H9 (cell line): ENCODE results near the gene JUP. TPM values are rescaled to one million over a fixed set of nuclear protein-coding genes. Genes with fewer than 3 reads are reported as not detected.

Source experiments
- DNase-seq: peaks from one replicate; pipeline ENCODE4 v3.0.0-alpha.2; 2017
- H2AFZ ChIP-seq: one replicate; pipeline ENCODE4 v1.6.1; 2013; ENCODE audit warnings: mild to moderate bottlenecking, low read length, control low read depth, moderate library complexity
- H2AK5ac ChIP-seq: 2 replicates; pipeline ENCODE4 v1.6.1; 2013; ENCODE audit warnings: low read length, control low read depth, mixed read lengths; ENCODE audit not compliant: insufficient read length
- H2BK120ac ChIP-seq: one replicate; pipeline ENCODE4 v1.6.1; 2013; ENCODE audit warnings: low read depth, mild to moderate bottlenecking, low read length, control low read depth, inconsistent platforms; ENCODE audit not compliant: poor library complexity, severe bottlenecking
- H2BK12ac ChIP-seq: 2 replicates; pipeline ENCODE4 v1.6.1; 2013; ENCODE audit warnings: low read length, control low read depth, mixed read lengths, low read depth; ENCODE audit not compliant: insufficient read length
- H2BK15ac ChIP-seq: 2 replicates; pipeline ENCODE4 v1.6.1; 2013; ENCODE audit warnings: low read depth, low read length, control low read depth
- H2BK20ac ChIP-seq: one replicate; pipeline ENCODE4 v1.6.1; 2013; ENCODE audit warnings: low read depth, mild to moderate bottlenecking, low read length, control low read depth, inconsistent platforms; ENCODE audit not compliant: poor library complexity, severe bottlenecking
- H2BK5ac ChIP-seq: 2 replicates; pipeline ENCODE4 v1.6.1; 2013; ENCODE audit warnings: low read length, control low read depth, mixed read lengths; ENCODE audit not compliant: insufficient read length
- H3K14ac ChIP-seq: 2 replicates; pipeline ENCODE4 v1.6.1; 2013; ENCODE audit warnings: low read length, control low read depth; ENCODE audit not compliant: insufficient read depth
- H3K18ac ChIP-seq: 2 replicates; pipeline ENCODE4 v1.6.1; 2013; ENCODE audit warnings: low read depth, mild to moderate bottlenecking, mixed read lengths, low read length, control low read depth; ENCODE audit not compliant: insufficient read length
- H3K23ac ChIP-seq: 2 replicates; pipeline ENCODE4 v1.6.1; 2013; ENCODE audit warnings: low read length, control low read depth, mixed read lengths, low read depth; ENCODE audit not compliant: insufficient read length
- H3K23me2 ChIP-seq: 2 replicates; pipeline ENCODE4 v1.6.1; 2013; ENCODE audit warnings: low read depth, mild to moderate bottlenecking, mixed read lengths, low read length, control low read depth; ENCODE audit not compliant: insufficient read length, poor library complexity, severe bottlenecking
- H3K27ac ChIP-seq: 2 replicates; pipeline ENCODE4 v1.5.1; 2013; ENCODE audit warnings: low read length, control low read depth, mixed read lengths, low read depth; ENCODE audit not compliant: insufficient read length
- H3K27me3 ChIP-seq: 2 replicates; pipeline ENCODE4 v1.6.1; 2013; ENCODE audit warnings: low read length, control low read depth, inconsistent platforms; ENCODE audit not compliant: insufficient read depth
- H3K4ac ChIP-seq: 2 replicates; pipeline ENCODE4 v1.6.1; 2013; ENCODE audit warnings: low read depth, mild to moderate bottlenecking, control low read depth, inconsistent platforms, low read length, moderate library complexity
- H3K4me1 ChIP-seq: 2 replicates; pipeline ENCODE4 v1.6.1; 2013; ENCODE audit warnings: low read length, control low read depth, inconsistent platforms; ENCODE audit not compliant: insufficient read depth
- H3K4me2 ChIP-seq: 2 replicates; pipeline ENCODE4 v1.6.1; 2013; ENCODE audit warnings: low read length, control low read depth, mixed read lengths; ENCODE audit not compliant: insufficient read length, insufficient read depth
- H3K56ac ChIP-seq: 2 replicates; pipeline ENCODE4 v1.6.1; 2013; ENCODE audit warnings: low read depth, mild to moderate bottlenecking, mixed read lengths, low read length, control low read depth; ENCODE audit not compliant: insufficient read length
- H3K79me1 ChIP-seq: 2 replicates; pipeline ENCODE4 v1.6.1; 2013; ENCODE audit warnings: low read depth, mild to moderate bottlenecking, moderate library complexity, low read length, control low read depth, inconsistent platforms; ENCODE audit not compliant: insufficient read depth, poor library complexity, severe bottlenecking
- H3K79me2 ChIP-seq: 2 replicates; pipeline ENCODE4 v1.6.1; 2013; ENCODE audit warnings: low read length, control low read depth, inconsistent platforms; ENCODE audit not compliant: insufficient read depth
- H3K9ac ChIP-seq: 2 replicates; pipeline ENCODE4 v1.6.1; 2013; ENCODE audit warnings: low read length, control low read depth, mixed read lengths; ENCODE audit not compliant: insufficient read length; ENCODE audit errors: extremely low read depth
- H3K9me3 ChIP-seq: one replicate; pipeline ENCODE4 v1.6.1; 2013; ENCODE audit warnings: low read depth, low read length, inconsistent platforms; ENCODE audit not compliant: control insufficient read depth
- H3T11ph ChIP-seq: one replicate; pipeline ENCODE4 v1.6.1; 2013; ENCODE audit warnings: mild to moderate bottlenecking, low read length, control low read depth, inconsistent platforms
- H4K20me1 ChIP-seq: one replicate; pipeline ENCODE4 v1.6.1; 2013; ENCODE audit not compliant: control insufficient read depth, insufficient read length, insufficient read depth
- H4K5ac ChIP-seq: 2 replicates; pipeline ENCODE4 v1.6.1; 2013; ENCODE audit warnings: low read depth, mild to moderate bottlenecking, mixed read lengths, low read length, control low read depth; ENCODE audit not compliant: insufficient read length
- H4K8ac ChIP-seq: replicated peaks from 2 replicates; pipeline ENCODE4 v1.6.1; 2013; ENCODE audit warnings: low read length, control low read depth, mixed read lengths, low read depth; ENCODE audit not compliant: insufficient read length
- H4K91ac ChIP-seq: 2 replicates; pipeline ENCODE4 v1.6.1; 2013; ENCODE audit warnings: low read depth, mild to moderate bottlenecking, moderate library complexity, mixed read lengths, low read length, control low read depth; ENCODE audit not compliant: insufficient read length
- H3K27ac Mint-ChIP-seq, 3 experiments: 2 replicates in 2 of 3; 3 replicates in 1 of 3; pipeline ENCODE4 v1.8.0; 2020 to 2021; ENCODE audit warnings: mixed read lengths in 3 of 3, mild to moderate bottlenecking in 1 of 3, moderate library complexity in 1 of 3
- H3K27me3 Mint-ChIP-seq: 2 replicates; pipeline ENCODE4 v1.8.0; 2021; ENCODE audit warnings: low read depth, mild to moderate bottlenecking, moderate library complexity, mixed read lengths
- H3K36me3 Mint-ChIP-seq, 3 experiments: 2 replicates in 2 of 3; 3 replicates in 1 of 3; pipeline ENCODE4 v1.8.0; 2020 to 2021; ENCODE audit warnings: low read depth in 3 of 3, mixed read lengths in 3 of 3; ENCODE audit not compliant: insufficient read depth in 1 of 3
- H3K4me1 Mint-ChIP-seq, 2 experiments: 2 replicates each; pipeline ENCODE4 v1.8.0; 2020; ENCODE audit warnings: mixed read lengths in 2 of 2
- H3K4me3 Mint-ChIP-seq, 2 experiments: 2 replicates in 1 of 2; 3 replicates in 1 of 2; pipeline ENCODE4 v1.8.0; 2020 to 2021; ENCODE audit warnings: mild to moderate bottlenecking in 2 of 2, mixed read lengths in 2 of 2, moderate library complexity in 1 of 2
- H3K9me3 Mint-ChIP-seq, 2 experiments: 2 replicates in 1 of 2; 3 replicates in 1 of 2; pipeline ENCODE4 v1.8.0; 2020; ENCODE audit warnings: mild to moderate bottlenecking in 2 of 2, mixed read lengths in 2 of 2, moderate library complexity in 1 of 2
- CTCF ChIP-seq: fragments of 200-600 bp; sonication (generic); conservative IDR thresholded peaks from 3 replicates; pipeline ENCODE4 v1.8.0; 2021; ENCODE audit warnings: antibody characterized with exemption, mild to moderate bottlenecking
- WGBS: extraction: QIAGEN DNeasy Blood & Tissue Kit; methylation state at CpG from one replicate; pipeline ENCODE4 v1.1.7; 2013; ENCODE audit warnings: missing lambda C conversion rate, low lambda C conversion rate, mixed read lengths; ENCODE audit not compliant: insufficient read length; ENCODE audit errors: extremely low coverage; 5-methylcytosine and 5-hydroxymethylcytosine counted together
- total RNA-seq: library from RNA; stranded (reverse); gene quantifications from 2 replicates; pipeline ENCODE4 v1.2.1, GENCODE V29; 2021

Gene JUP
- total RNA-seq, 1 experiment from 2014 or later = 90.1 TPM

- H4K20me1 ChIP-seq = no peaks in the 10 kb centered on the region
Observed at GRCh38 chr17:41781404-41782110, 5.0 kb downstream of the JUP start.

More at GRCh38 chr17:41781404-41782110, 5.0 kb downstream of the JUP start:
- H4K8ac ChIP-seq = no peak overlapping the region
- no peak overlapping the region for H2BK20ac ChIP-seq
- H2AFZ ChIP-seq = no peak overlapping the region
- H3T11ph ChIP-seq = no peak overlapping the region
- peak overlapping the region; percentile 46 to 90 (median 84) for H3K27ac Mint-ChIP-seq
- no peak overlapping the region for H3K4ac ChIP-seq
- peaks cover 8 to 16% (median 15%) of the 10 kb centered on the region in 3 experiments for H3K36me3 Mint-ChIP-seq
- H3K4me3 Mint-ChIP-seq = peak overlapping the region in 1 of 2 experiments; percentile 55; a peak in 2 of 5 replicates
- H2AK5ac ChIP-seq = no peak overlapping the region
- no peak overlapping the region for H4K91ac ChIP-seq
- no peaks in the 10 kb centered on the region for H3K27me3 Mint-ChIP-seq
- H3K18ac ChIP-seq = no peak overlapping the region
- no peaks in the 10 kb centered on the region; a peak in 1 of 5 replicates for H3K9me3 Mint-ChIP-seq
- no peak overlapping the region for H2BK15ac ChIP-seq
- H3K4me1 Mint-ChIP-seq = peaks cover 37 to 51% of the 10 kb centered on the region in 2 experiments
- H4K5ac ChIP-seq = no peak overlapping the region
- H3K4me2 ChIP-seq = no peak overlapping the region
- H3K79me1 ChIP-seq = no peaks in the 10 kb centered on the region
- WGBS = no CpG with 5 or more reads among the region's 13 CpGs
- H3K27me3 ChIP-seq = no peaks in the 10 kb centered on the region
- no peaks in the 10 kb centered on the region for H3K9me3 ChIP-seq
- no peak overlapping the region for H2BK5ac ChIP-seq
- H2BK120ac ChIP-seq = no peak overlapping the region
- H3K56ac ChIP-seq = no peak overlapping the region
- TF ChIP-seq CTCF = no peak
- peaks cover 2% of the 10 kb centered on the region; the same call in 1 of the 2 replicates for H3K4me1 ChIP-seq
- no peak overlapping the region for H3K23ac ChIP-seq
- peaks cover 8% of the 10 kb centered on the region for H3K23me2 ChIP-seq
- H3K27ac ChIP-seq = no peak overlapping the region
- no peak for DNase-seq
- no peak overlapping the region for H2BK12ac ChIP-seq
- no peaks in the 10 kb centered on the region; the same call in 1 of the 2 replicates for H3K79me2 ChIP-seq
- no peak overlapping the region; the same call in 1 of the 2 replicates for H3K14ac ChIP-seq
- H3K9ac ChIP-seq = no peak overlapping the region
